GM18499 (cell line): Measurements from ENCODE around the gene SP2.

Experiments
- ATAC-seq: cut with Tn5 transposase; IDR thresholded peaks from one replicate; pipeline ENCODE4 v1.9.1; 2021; ENCODE audit warnings: moderate number of reproducible peaks; ENCODE audit not compliant: insufficient read depth, unreplicated experiment

The SP2 gene

GRCh38 chr17:47966079-47966519 lies 70.1 kb downstream of the SP2 start:
- no peak for ATAC-seq

- ATAC-seq: no peak
Measured at GRCh38 chr17:47967607-47968252, 71.7 kb downstream of the SP2 start.

GRCh38 chr17:47968836-47969235 lies 72.8 kb downstream of the SP2 start:
- ATAC-seq: no peak

- ATAC-seq: no peak
Measured at GRCh38 chr17:47969930-47970724, 74.1 kb downstream of the SP2 start.

GRCh38 chr17:47970725-47971499 lies 74.9 kb downstream of the SP2 start, which contains the start of gene CDK5RAP3:
Gene CDK5RAP3, plus strand, starts transcription at chr17:47971113. Its CDS starts 34 bp downstream, at chr17:47971147.
- peak; percentile 85 for ATAC-seq

GRCh38 chr17:47973541-47973940 lies 77.5 kb downstream of the SP2 start:
- no peak for ATAC-seq

- no peak for ATAC-seq
Measured at GRCh38 chr17:47975189-47975822, 79.3 kb downstream of the SP2 start.

- ATAC-seq: no peak
Measured at GRCh38 chr17:47975823-47976205, 79.8 kb downstream of the SP2 start.

- ATAC-seq: no peak
Measured at GRCh38 chr17:47978324-47978723, 82.3 kb downstream of the SP2 start.
